GM04503 (cell line): ENCODE measurements around the gene SV2C.

Experiments used
- DNase-seq: peaks from one replicate; pipeline ENCODE4 v3.0.0-alpha.2; 2012; ENCODE audit warnings: low read depth

Gene SV2C

GRCh38 chr5:76250463-76250862 lies 167.3 kb downstream of the SV2C start:
- DNase-seq, result no peak

GRCh38 chr5:76251656-76252055 lies 168.5 kb downstream of the SV2C start:
- DNase-seq, result no peak

- no peak for DNase-seq
Observed at GRCh38 chr5:76252437-76252836, 169.3 kb downstream of the SV2C start.

GRCh38 chr5:76256116-76256889 lies 173.1 kb downstream of the SV2C start:
- peak; percentile 10 for DNase-seq

GRCh38 chr5:76257225-76257833 lies 174.1 kb downstream of the SV2C start:
- DNase-seq, result no peak

GRCh38 chr5:76257897-76258296 lies 174.7 kb downstream of the SV2C start:
- no peak for DNase-seq

- DNase-seq, result no peak
Observed at GRCh38 chr5:76264681-76265080, 181.5 kb downstream of the SV2C start.

GRCh38 chr5:76269259-76269931 lies 186.2 kb downstream of the SV2C start:
- no peak for DNase-seq

- no peak for DNase-seq
Observed at GRCh38 chr5:76269932-76270610, 186.9 kb downstream of the SV2C start.

- DNase-seq, result no peak
Observed at GRCh38 chr5:76271836-76272235, 188.7 kb downstream of the SV2C start.

GRCh38 chr5:76273206-76273885 lies 190.2 kb downstream of the SV2C start:
- no peak for DNase-seq

GRCh38 chr5:76274571-76274970 lies 191.4 kb downstream of the SV2C start:
- no peak for DNase-seq

GRCh38 chr5:76277736-76278135 lies 194.6 kb downstream of the SV2C start:
- no peak for DNase-seq

GRCh38 chr5:76278261-76278789 lies 195.1 kb downstream of the SV2C start:
- DNase-seq, result no peak

- no peak for DNase-seq
Observed at GRCh38 chr5:76280494-76280893, 197.3 kb downstream of the SV2C start.

GRCh38 chr5:76283670-76284069 lies 200.5 kb downstream of the SV2C start:
- no peak for DNase-seq

- DNase-seq, result no peak
Observed at GRCh38 chr5:76289692-76290091, 206.5 kb downstream of the SV2C start.

- no peak for DNase-seq
Observed at GRCh38 chr5:76290321-76290757, 207.2 kb downstream of the SV2C start.

- no peak for DNase-seq
Observed at GRCh38 chr5:76291305-76292077, 208.3 kb downstream of the SV2C start.

- DNase-seq, result no peak
Observed at GRCh38 chr5:76292620-76293322, 209.6 kb downstream of the SV2C start.
